GM21619 (cell line): ENCODE results near the gene FHIT.
"Not testable (repeated sequence)": the region's sequence is repeated elsewhere in the genome, so short reads cannot be mapped to it uniquely, and the experiment has no call there.

Source experiments
- ATAC-seq: cut with Tn5 transposase; IDR thresholded peaks from one replicate; pipeline ENCODE4 v1.9.1; 2021; ENCODE audit not compliant: unreplicated experiment

FHIT gene

GRCh38 chr3:60585918-60586317, 665.3 kb downstream of the FHIT start:
- peak; percentile 70 for ATAC-seq

GRCh38 chr3:60584250-60584649, 667.0 kb downstream of the FHIT start:
- ATAC-seq: no peak

GRCh38 chr3:60582288-60582687, 669.0 kb downstream of the FHIT start:
- ATAC-seq: no peak

GRCh38 chr3:60580809-60581208, 670.4 kb downstream of the FHIT start:
- ATAC-seq: no peak

GRCh38 chr3:60579734-60580133, 671.5 kb downstream of the FHIT start:
- no peak for ATAC-seq

GRCh38 chr3:60578936-60579335, 672.3 kb downstream of the FHIT start:
- ATAC-seq: no peak

GRCh38 chr3:60577601-60578000, 673.7 kb downstream of the FHIT start:
- no peak for ATAC-seq

- no peak for ATAC-seq
Measured at GRCh38 chr3:60575718-60576272, 675.5 kb downstream of the FHIT start.

GRCh38 chr3:60574046-60574769, 677.0 kb downstream of the FHIT start:
- no peak for ATAC-seq

- ATAC-seq: no peak
Measured at GRCh38 chr3:60573494-60573893, 677.8 kb downstream of the FHIT start.

- ATAC-seq: no peak
Measured at GRCh38 chr3:60571511-60571910, 679.7 kb downstream of the FHIT start.

- ATAC-seq: no peak
Measured at GRCh38 chr3:60557122-60557521, 694.1 kb downstream of the FHIT start.

- peak; percentile 91 for ATAC-seq
Measured at GRCh38 chr3:60555686-60556354, 695.4 kb downstream of the FHIT start.

- peak; percentile 43 for ATAC-seq
Measured at GRCh38 chr3:60553144-60553543, 698.1 kb downstream of the FHIT start.

- ATAC-seq: no peak
Measured at GRCh38 chr3:60552581-60552980, 698.7 kb downstream of the FHIT start.

GRCh38 chr3:60551455-60552209, 699.6 kb downstream of the FHIT start:
- no peak for ATAC-seq

GRCh38 chr3:60549863-60550262, 701.4 kb downstream of the FHIT start:
- ATAC-seq: no peak

GRCh38 chr3:60542995-60543394, 708.3 kb downstream of the FHIT start:
- ATAC-seq: no peak

GRCh38 chr3:60539394-60539793, 711.9 kb downstream of the FHIT start:
- ATAC-seq: not testable (repeated sequence)

- no peak for ATAC-seq
Measured at GRCh38 chr3:60536420-60536819, 714.8 kb downstream of the FHIT start.

- no peak for ATAC-seq
Measured at GRCh38 chr3:60531759-60532158, 719.5 kb downstream of the FHIT start.

- ATAC-seq: peak; percentile 77
Measured at GRCh38 chr3:60528651-60529050, 722.6 kb downstream of the FHIT start.
